ACHN (cell line): ENCODE measurements around the gene FSHR.

Experiments used
- DNase-seq: peaks from one replicate; pipeline ENCODE4 v3.0.0-alpha.2; 2015
- in situ Hi-C: cut with HindIII; loops from 2 replicates; pipeline ENCODE4 v1.10.0; 2017; ENCODE audit warnings: low sequenced_read_pairs, low pct_ligation_motif_present, low pct_unique_long_range_greater_than_20kb

FSHR gene

DNA sequence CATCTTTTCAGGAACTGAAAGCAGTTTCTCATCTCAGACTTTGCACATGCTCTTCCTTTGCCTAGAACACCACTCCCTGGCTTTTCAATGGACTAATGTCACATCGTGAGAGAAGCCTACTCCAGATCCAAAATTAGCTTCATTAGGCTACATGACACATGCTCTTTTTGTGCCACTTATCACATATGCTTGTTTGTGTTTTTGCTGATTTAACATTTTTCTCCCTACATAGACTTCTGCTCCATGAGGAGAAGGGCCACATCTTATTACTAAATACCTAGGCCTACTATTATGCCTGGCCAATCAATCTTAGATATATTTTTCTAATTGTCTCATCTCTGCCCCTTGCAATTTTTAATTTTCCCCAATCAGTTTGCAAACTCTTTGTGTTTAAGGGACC lies 212.4 kb downstream of the FSHR start:
- no peak for DNase-seq
- in situ Hi-C loops, result no loop called here

DNA sequence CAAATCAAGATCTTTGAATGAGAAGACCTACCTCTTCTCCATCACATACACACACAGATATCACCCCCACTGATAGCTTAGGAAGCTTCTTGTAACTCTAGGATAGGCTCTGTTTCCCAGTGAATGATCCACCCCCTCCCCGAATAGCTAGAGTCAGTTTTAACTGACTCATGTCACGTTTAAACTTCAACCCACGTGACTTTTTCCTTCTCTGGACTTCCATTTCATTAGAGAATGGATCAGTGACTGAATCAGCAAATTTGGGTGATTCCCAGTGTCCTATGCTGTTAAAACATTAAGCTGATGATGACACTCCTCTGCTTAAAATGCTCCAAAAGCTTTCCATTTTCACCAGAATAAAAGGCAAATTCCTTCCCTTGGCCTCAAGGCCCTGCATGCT lies 212.9 kb downstream of the FSHR start:
- DNase-seq, result no peak
- in situ Hi-C loops, result no loop called here

DNA sequence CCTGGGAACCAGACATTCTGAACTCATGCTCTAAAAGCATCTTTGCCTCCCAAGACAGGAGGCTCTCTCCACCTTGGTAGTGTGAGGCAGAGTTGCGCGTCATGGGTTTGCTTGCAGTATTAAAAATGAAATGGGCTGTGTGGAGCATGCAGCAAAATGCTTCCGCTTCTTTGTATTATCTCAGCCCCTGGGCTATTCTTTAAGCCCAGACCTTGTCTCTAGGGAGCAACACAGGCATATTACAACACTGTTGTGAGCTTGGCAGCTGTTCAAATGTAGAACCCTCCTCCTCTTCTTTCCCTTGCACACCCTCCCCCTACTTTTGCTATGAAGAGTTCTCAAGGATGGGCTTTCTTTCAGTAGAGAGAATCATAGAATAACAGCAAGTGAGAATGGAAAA lies 213.7 kb downstream of the FSHR start:
- in situ Hi-C loops, result no loop called here
- DNase-seq, result no peak

DNA sequence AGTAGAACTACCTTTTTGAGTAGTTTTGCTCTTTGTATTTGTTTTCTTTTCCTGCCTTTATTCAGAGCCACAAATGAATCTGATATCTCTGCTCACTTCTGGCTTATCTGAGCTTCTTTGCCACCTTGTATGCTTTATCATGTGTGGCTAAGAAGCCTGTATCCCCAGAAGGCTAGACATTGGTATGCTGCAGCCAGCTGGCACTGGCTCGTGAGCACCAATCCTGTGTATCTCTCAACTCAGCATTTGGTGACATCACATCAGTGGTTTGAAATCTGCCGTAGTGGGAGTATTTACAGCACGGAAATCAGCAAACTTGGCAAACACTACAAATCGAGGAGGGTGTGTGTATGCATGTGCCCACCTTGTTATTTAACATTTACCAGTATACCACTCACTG lies 215.1 kb downstream of the FSHR start:
- DNase-seq, result no peak
- in situ Hi-C loops, result no loop called here

DNA sequence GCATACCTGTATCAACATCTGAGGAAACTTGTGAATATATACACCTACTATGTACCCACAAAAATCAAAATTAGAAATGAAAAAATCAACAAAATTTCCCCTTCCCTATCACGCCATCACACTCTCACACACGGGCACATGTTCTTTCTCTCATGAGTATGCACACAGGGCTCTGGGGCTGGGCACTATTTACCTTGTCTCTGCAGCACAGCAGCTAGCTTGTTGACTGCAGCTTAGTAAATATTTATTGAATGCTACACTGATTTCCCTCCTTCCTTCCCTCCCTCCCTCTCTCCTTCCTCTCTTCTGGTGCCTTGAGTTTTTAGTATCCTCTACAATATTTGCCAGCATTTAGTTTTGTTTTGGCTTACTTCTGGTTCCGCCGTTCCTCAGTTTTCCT lies 216.1 kb downstream of the FSHR start:
- in situ Hi-C loops, result no loop called here
- DNase-seq, result no peak

DNA sequence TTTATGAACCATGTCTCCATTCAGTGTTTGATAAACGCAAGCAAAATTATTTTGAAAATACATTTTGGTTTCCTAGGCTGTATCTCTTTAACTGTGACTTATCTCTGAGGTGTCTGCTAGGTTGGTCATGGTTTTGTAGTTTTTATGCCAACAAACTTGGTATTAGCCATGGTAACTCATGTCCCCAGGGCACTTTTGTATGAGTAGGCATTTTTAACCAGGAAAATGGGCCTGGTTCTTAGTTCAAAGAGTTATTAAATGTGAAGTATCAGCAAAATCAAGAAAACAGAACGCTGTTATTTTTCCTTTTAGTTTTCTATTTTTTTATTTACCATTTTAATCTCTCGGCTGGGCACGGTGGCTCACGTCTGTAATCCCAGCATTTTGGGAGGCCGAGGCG lies 219.5 kb downstream of the FSHR start:
- in situ Hi-C loops, result no loop called here
- DNase-seq, result no peak

DNA sequence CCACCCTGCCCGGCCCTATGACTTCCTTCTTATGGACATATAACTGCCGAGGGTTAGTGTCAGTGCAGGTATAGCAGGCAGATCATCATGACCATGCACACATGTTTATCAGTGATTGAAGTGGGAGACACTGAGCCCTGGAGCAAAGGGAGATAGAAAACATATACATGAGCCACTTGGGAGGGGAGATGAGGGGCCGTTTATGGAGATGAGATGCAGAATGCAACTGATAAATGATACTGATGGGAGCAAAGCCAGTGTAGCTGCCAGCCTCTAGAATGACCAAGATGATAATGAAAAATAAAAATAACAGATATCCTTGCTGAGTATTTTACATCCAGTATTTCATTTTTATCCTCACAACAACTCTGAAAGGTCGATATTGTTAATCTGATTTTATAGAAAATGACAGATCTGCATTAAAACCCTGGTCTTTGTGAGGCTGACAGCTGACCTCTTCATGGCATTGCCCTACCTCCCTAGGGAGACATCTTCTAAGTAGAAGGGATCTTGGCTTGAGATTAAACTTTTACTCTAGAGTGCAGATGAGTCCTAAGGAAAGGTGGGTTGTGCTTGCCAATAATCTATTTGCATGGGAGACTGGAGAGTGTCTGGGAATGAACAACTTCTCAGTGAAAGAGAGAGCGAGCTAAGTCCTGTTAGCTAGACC lies 220.4 kb downstream of the FSHR start:
- in situ Hi-C loops, result no loop called here
- no peak for DNase-seq

DNA sequence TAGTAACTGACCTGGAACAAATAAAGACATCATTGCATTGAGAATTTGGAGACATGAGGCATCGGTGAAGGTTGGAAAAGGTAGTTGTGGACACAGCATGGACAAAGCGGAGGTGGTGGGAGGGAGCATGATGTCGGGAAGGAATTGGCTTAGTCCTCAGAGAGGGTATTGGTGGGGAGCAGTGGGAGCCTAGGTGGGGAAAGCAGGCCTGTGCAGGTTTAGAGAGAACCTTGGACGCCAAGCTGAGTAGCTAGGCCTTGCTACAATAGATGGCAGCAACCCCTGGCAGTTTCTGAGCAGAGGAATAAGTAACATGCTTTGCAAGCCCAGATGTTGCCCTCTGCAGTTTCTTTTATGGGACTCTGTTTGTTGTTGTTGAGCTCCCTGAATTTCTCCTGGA lies 221.6 kb downstream of the FSHR start:
- no peak for DNase-seq
- in situ Hi-C loops, result no loop called here

DNA sequence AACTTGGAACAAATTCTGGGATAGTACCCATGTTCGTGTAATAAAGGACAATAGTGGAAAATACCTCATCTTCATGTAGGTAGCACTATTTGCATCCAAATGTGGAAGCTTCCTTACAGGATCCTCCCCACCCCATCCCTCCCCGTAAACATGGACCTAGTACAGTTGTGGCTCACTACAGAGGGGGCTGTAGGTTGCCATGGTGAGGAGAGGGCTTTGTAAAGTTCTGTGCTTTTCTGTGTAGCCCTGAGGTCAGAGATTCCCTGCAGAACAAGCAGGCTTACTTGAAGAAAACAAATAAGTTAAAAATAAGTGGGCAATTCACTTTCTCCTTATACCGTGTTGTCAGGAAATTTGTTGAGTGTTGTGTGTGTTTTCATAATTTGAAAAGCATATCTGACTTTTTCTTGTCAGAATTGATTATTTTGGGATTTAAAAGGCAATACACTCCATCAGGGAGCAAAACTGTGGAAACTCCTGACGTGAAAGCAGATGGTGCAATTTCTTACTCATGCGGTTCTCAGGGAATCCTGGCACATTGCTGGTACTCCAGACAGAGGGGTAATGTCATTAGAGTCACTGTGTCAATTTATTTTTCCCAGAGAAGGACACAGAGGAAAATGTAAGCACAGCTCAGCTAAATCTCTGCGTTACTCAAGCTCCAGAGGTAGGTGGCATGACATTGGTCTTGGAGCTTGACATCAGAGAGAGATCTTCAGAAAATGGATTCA lies 224.6 kb downstream of the FSHR start:
- in situ Hi-C loops, result no loop called here
- no peak for DNase-seq

DNA sequence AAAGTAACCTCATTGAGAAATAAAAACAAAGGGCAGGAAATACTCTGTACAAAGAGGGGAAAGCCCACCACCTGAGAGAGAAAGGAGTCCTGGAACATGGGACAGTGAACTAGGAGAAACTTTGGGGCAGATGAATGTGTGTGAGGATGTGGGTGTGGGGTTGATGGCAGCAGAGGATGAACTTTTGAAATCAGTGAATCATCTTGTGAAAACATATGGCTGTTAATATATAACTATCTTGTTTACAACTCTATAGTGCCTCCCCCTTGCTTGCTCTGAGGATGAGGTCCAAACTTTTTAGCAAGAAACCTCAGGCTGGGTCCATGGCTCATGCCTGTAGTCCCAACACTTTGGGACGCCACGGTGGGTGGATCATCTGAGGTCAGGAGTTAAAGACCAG lies 227.0 kb downstream of the FSHR start:
- in situ Hi-C loops, result no loop called here
- no peak for DNase-seq

DNA sequence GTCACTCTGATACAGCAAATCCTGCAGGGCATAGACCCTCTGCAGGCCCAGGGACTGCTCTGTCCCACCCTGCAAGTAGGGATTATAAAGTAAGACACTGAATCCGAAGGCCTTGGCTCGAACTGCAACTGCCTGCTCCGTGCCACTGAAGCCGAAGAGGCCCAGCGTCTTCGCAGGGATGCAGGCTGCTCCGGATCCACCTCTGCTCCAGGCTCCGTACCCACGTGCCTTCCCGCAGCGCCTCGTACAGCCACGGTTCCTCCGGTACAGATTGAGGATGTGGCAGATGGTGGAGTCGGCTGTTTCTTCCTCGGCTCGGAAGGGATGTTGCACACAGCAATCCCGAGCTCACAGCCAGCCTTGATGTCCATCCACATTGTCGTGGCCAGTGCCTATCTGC lies 238.4 kb downstream of the FSHR start:
- in situ Hi-C loops, result no loop called here
- no peak for DNase-seq

DNA sequence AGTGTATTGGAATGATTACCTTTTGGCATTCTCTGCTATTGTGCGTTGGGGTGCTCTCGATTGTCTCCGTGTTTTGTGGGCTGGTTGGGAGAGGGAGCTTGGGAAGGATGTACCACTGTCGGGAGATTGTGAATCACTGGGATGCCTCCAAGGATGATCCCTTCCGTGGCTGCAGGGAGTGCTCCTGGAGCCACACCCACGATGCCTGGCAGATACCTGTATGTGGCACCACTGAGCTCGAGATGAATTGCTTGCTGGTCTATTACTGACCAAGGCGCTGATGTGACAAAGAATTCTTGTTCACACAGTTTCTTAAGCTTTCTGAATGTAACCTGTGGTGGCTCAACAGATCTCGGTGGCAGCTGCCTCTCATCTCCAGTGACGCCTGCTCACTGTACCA lies 239.1 kb downstream of the FSHR start:
- DNase-seq, result no peak
- in situ Hi-C loops, result no loop called here

DNA sequence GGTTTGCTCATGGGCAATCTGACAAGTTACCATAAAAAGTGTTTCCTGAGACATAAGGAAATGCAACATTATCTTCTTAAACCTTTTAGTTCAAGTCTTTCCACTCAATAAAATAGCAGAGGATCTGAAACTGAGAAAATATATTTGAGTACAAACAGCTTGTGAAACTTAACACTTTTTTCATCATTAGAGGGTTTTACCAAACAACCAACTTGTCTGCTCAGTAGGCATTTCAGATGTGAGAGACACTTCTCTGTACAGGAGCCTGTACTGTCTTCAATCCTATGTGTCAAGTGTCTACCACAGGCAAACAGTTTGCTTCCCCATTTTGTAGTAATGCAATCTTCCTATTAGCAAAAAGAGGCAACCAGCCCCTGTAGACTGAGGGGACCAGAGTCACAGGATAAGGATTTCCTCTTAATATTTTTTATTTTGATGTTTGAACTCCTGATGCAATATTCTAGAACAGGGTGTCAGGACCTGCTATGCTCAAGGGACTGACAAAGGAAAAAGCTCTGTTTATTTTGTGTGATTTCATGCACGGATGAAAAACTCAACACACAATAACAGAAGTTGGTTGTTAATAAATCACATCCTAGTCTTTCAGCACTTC lies 239.7 kb downstream of the FSHR start:
- in situ Hi-C loops, result no loop called here

More for the DNA sequence above, 239.7 kb downstream of the FSHR start:
- no peak for DNase-seq
